Peyer's patch (tissue), 4 donors: ENCODE results near the gene RAB3GAP1. TPM values are rescaled to one million over a fixed set of nuclear protein-coding genes. Genes with fewer than 3 reads are reported as not detected.

Experiments used
- DNase-seq, 3 donors: peaks; one replicate each; pipeline ENCODE4 v3.0.0-alpha.2; 2017 to 2019
- H3K27ac ChIP-seq, 4 donors: fragments of 200-600 bp; sonication (generic); one replicate each; pipeline ENCODE4 v1.5.1; 2016 to 2019
- H3K27me3 ChIP-seq, 2 donors: fragments of 200-600 bp; sonication (generic); one replicate each; pipeline ENCODE4 v1.5.1; 2019
- H3K36me3 ChIP-seq, 3 donors: fragments of 200-600 bp; sonication (generic); one replicate each; pipeline ENCODE4 v1.5.1; 2016 to 2019
- H3K4me1 ChIP-seq, 4 donors: fragments of 200-600 bp; sonication (generic); one replicate each; pipeline ENCODE4 v1.5.1; 2016 to 2019
- H3K4me3 ChIP-seq, 4 donors: fragments of 200-600 bp; sonication (generic); 1 replicate in 3 of 4; 2 replicates in 1 of 4; pipeline ENCODE4 v1.5.1; 2016 to 2019; ENCODE audit warnings: mild to moderate bottlenecking in 1 of 4
- H3K9me3 ChIP-seq, 4 donors: fragments of 200-600 bp; sonication (generic); one replicate each; pipeline ENCODE4 v1.5.1; 2016 to 2019; ENCODE audit warnings: mild to moderate bottlenecking in 1 of 4
- POLR2A ChIP-seq, 2 donors: fragments of 450-650 bp; IDR thresholded peaks; one replicate each; pipeline ENCODE4 v1.5.1; 2017; ENCODE audit warnings: antibody characterized with exemption in 2 of 2, mild to moderate bottlenecking in 2 of 2, moderate library complexity in 2 of 2
- total RNA-seq, 4 donors: library from RNA; depleted of rRNA; stranded (reverse); fragments of >200 nt; gene quantifications; one replicate each; pipeline ENCODE4 v1.1.0, GENCODE V29; 2016
- TF ChIP-seq, protein P1 (sequence below), 6 experiments: fragments of 450-650 bp in 4 of 6; fragments of 200-600 bp in 2 of 6; sonication (generic) in 1 of 6; IDR thresholded peaks; one replicate each; pipeline ENCODE4 v1.5.1; 2017 to 2019; ENCODE audit warnings: antibody characterized with exemption in 6 of 6, mild to moderate bottlenecking in 3 of 6, moderate library complexity in 1 of 6

RAB3GAP1 gene
- total RNA-seq, 4 donors from 2014 or later, result 34.5 to 89.1 (median 43.0) TPM

DNA sequence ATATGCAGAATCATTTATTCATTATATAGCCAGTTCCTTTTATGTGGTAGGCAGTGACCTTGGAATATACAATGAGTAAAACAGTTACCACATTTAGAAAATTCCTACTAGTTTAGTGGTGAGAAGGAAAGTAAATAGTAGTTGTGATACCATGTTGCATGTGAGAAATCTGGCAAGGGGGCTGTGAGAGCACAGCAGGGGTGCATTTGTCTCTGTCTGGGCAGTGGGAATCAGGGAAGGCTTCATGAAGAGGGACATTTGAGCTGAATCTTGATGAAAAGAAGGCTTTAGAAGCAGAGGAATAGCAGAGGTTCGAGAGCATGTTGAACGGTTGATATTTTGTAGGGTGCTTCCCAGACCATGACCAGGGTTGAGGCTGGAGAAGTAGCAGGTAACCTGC is 78.7 kb downstream of the RAB3GAP1 start:
- TF ChIP-seq, protein P1, sequence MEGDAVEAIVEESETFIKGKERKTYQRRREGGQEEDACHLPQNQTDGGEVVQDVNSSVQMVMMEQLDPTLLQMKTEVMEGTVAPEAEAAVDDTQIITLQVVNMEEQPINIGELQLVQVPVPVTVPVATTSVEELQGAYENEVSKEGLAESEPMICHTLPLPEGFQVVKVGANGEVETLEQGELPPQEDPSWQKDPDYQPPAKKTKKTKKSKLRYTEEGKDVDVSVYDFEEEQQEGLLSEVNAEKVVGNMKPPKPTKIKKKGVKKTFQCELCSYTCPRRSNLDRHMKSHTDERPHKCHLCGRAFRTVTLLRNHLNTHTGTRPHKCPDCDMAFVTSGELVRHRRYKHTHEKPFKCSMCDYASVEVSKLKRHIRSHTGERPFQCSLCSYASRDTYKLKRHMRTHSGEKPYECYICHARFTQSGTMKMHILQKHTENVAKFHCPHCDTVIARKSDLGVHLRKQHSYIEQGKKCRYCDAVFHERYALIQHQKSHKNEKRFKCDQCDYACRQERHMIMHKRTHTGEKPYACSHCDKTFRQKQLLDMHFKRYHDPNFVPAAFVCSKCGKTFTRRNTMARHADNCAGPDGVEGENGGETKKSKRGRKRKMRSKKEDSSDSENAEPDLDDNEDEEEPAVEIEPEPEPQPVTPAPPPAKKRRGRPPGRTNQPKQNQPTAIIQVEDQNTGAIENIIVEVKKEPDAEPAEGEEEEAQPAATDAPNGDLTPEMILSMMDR (IDR thresholded peaks at IDR 0.05), result no peak
- TF ChIP-seq POLR2A (IDR thresholded peaks at IDR 0.05), result no peak
- H3K4me3 ChIP-seq, result no peak overlapping the region
- H3K9me3 ChIP-seq, result no peaks in the 10 kb centered on the region
- H3K27ac ChIP-seq, result no peak overlapping the region
- peaks cover 0 to 91% (median 0%) of the 10 kb centered on the region in 3 donors for H3K36me3 ChIP-seq
- no peak for DNase-seq
- H3K4me1 ChIP-seq, result no peaks in the 10 kb centered on the region
- no peaks in the 10 kb centered on the region for H3K27me3 ChIP-seq

DNA sequence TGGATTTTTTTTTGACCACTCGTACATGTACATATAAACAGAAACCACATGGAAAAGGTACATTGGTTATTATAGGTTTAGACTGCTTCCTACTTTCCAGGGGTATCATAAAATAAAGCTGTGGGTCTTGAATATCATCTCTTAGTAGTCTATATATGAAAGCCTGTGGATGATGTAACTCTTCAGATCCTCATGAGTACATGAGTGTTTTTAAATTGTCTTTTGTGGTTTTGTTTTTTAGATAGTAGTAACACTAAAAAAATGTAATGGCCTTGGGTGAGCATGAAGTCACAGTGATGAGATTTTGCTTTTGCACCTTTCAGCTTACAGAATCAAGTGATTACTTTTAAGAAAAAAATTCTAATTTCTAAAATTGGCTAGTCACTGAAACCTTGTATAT is 80.2 kb downstream of the RAB3GAP1 start:
- Histone ChIP-seq H3K27me3 (no peaks in the 10 kb centered on the region), H3K4me3 (no peak overlapping the region), H3K36me3 (peaks cover 0 to 88% (median 0%) of the 10 kb centered on the region in 3 donors), H3K27ac (no peak overlapping the region), H3K9me3 (no peaks in the 10 kb centered on the region), H3K4me1 (no peaks in the 10 kb centered on the region)
- TF ChIP-seq POLR2A (IDR thresholded peaks at IDR 0.05), result no peak
- TF ChIP-seq, protein P1 (IDR thresholded peaks at IDR 0.05), result no peak
- DNase-seq, result no peak

DNA sequence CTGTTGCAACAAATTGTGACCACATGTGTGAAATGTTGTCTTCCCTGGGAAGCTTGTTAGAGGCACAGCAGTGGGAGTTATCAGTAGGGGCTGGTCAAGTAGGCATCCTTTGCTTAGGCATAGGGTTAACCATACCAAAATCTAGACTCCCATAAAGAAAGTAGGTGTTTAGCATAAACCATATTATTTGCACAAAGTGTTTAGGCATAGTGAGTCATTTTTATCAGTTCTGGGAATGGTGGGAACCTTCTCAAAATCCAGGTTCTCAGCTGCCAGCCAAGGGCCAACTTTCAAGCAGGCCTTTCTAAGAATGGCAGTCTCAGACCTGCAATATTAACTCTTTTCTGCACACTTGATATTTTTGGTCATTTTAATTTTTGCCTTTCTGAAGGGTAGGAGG is 88.5 kb downstream of the RAB3GAP1 start:
- Histone ChIP-seq H3K4me1 (no peaks in the 10 kb centered on the region), H3K4me3 (no peak overlapping the region)

DNA sequence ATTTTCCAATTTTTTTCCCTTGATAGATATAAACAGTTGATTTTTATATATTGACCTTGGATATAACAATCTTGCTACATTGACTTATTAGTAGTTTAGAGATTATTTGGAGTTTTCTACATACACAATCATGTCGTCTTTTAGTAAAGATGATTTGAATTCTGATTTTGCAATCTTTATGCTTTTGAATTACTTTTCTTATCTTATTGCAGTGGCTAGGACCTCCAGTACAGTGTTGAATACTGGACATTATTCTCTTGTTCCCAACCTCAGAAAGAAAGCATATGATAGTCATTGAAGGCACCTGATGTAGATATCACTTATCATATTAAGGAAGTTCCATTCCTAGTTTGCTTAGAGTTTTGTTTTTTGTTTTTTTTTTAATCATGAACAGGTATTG is 90.2 kb downstream of the RAB3GAP1 start:
- Histone ChIP-seq H3K9me3 (peaks cover 0 to 5% (median 0%) of the 10 kb centered on the region in 4 donors), H3K4me1 (no peaks in the 10 kb centered on the region), H3K36me3 (peaks cover 0 to 47% (median 0%) of the 10 kb centered on the region in 3 donors), H3K27ac (no peak overlapping the region), H3K27me3 (no peaks in the 10 kb centered on the region), H3K4me3 (no peak overlapping the region)
- TF ChIP-seq, protein P1 (IDR thresholded peaks at IDR 0.05), result no peak
- no peak for TF ChIP-seq POLR2A (IDR thresholded peaks at IDR 0.05)
- DNase-seq, result no peak

More for the DNA sequence above, 88.5 kb downstream of the RAB3GAP1 start:
- Histone ChIP-seq H3K27me3 (no peaks in the 10 kb centered on the region), H3K9me3 (peaks cover 0 to 5% (median 0%) of the 10 kb centered on the region in 4 donors), H3K36me3 (peaks cover 0 to 62% (median 0%) of the 10 kb centered on the region in 3 donors), H3K27ac (no peak overlapping the region)
- DNase-seq, result no peak
- TF ChIP-seq POLR2A (IDR thresholded peaks at IDR 0.05), result no peak
- TF ChIP-seq, protein P1 (IDR thresholded peaks at IDR 0.05), result no peak

DNA sequence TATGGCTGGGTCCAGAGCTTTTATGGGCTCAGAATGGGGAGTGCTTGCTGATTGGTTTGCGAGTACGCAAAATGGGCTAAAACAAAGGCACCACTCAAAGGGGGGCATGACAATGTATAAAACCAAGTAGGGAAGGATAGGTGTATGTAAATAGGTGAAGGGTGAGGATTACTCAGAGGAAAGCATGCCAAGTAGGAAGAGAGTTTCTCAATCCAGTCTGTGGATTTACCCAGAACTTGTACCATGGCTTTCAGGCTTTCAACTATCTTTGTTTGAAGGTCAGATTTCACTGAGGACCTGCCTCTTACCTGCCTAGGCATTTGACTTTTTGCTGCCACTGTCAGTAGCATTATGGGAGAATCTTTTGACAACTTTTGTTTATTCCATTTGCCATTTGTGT is 92.3 kb downstream of the RAB3GAP1 start:
- no peak for DNase-seq
- no peak overlapping the region for H3K4me3 ChIP-seq
- H3K36me3 ChIP-seq, result peaks cover 0 to 35% (median 0%) of the 10 kb centered on the region in 3 donors
- no peak overlapping the region for H3K27ac ChIP-seq
- H3K4me1 ChIP-seq, result no peaks in the 10 kb centered on the region
- H3K27me3 ChIP-seq, result no peaks in the 10 kb centered on the region
- no peak for TF ChIP-seq POLR2A (IDR thresholded peaks at IDR 0.05)
- TF ChIP-seq, protein P1 (IDR thresholded peaks at IDR 0.05), result no peak
- H3K9me3 ChIP-seq, result peaks cover 0 to 5% (median 0%) of the 10 kb centered on the region in 4 donors

DNA sequence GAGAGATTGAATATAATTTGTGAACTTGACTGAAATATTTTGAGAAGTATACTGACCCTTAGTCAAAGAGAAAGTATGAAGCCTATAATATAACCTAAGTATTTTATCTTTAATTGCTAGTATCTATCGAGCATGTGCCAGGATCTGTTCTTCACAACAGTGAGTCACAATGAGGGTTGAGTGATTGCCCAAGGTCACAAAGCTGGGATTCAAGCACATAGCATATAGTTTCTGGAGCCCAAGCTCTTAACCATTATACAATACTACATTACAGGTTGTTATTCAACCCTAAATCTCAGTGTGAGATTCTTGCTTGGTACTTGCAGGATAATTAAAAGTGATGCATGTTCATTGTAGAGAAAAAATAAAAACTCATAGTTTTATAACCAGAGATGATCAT is 97.2 kb downstream of the RAB3GAP1 start:
- Histone ChIP-seq H3K4me1 (no peaks in the 10 kb centered on the region), H3K27ac (no peak overlapping the region), H3K9me3 (no peaks in the 10 kb centered on the region), H3K36me3 (peaks cover 0 to 50% (median 0%) of the 10 kb centered on the region in 3 donors), H3K27me3 (no peaks in the 10 kb centered on the region), H3K4me3 (no peak overlapping the region)
- DNase-seq, result peak in 1 of 3 donors; percentile 52
- TF ChIP-seq, protein P1 (IDR thresholded peaks at IDR 0.05), result no peak
- TF ChIP-seq POLR2A (IDR thresholded peaks at IDR 0.05), result no peak
